CD14-positive monocyte (primary cell): ENCODE results near the gene NPLOC4. TPM values are rescaled to one million over a fixed set of nuclear protein-coding genes. Genes with fewer than 3 reads are reported as not detected.

ENCODE experiments used
- DNase-seq, 3 donors: peaks; one replicate each; pipeline ENCODE4 v3.0.0-alpha.2; 2011 to 2022
- H2AFZ ChIP-seq: 2 replicates; pipeline ENCODE4 v1.6.0; 2012; ENCODE audit warnings: mild to moderate bottlenecking, low read depth, low read length, inconsistent platforms; ENCODE audit not compliant: insufficient read depth, poor library complexity, severe bottlenecking
- H3K27ac ChIP-seq, 2 donors: 1 replicate in 1 of 2; 2 replicates in 1 of 2; pipeline ENCODE4 v1.5.1; 2012 to 2013; ENCODE audit warnings: low read length in 2 of 2, control low read depth in 1 of 2, inconsistent platforms in 1 of 2, low read depth in 1 of 2, mild to moderate bottlenecking in 1 of 2
- H3K27me3 ChIP-seq, 2 donors: one replicate each; pipeline versions ENCODE4 v1.6.0 to v1.6.1; 2011 to 2013; ENCODE audit warnings: low read length in 2 of 2; ENCODE audit not compliant: control insufficient read depth in 2 of 2, insufficient read depth in 2 of 2
- H3K36me3 ChIP-seq, 2 donors: replicated peaks in 1 of 2; 1 replicate in 1 of 2; 2 replicates in 1 of 2; pipeline versions ENCODE4 v1.5.1 to v1.6.1; 2012 to 2013; ENCODE audit warnings: low read length in 2 of 2, control low read depth in 1 of 2, inconsistent platforms in 1 of 2, mild to moderate bottlenecking in 1 of 2; ENCODE audit not compliant: insufficient read depth in 2 of 2, control insufficient read depth in 1 of 2
- H3K4me1 ChIP-seq, 2 donors: 1 replicate in 1 of 2; 2 replicates in 1 of 2; pipeline versions ENCODE4 v1.5.1 to v1.6.1; 2012 to 2013; ENCODE audit warnings: low read length in 2 of 2, control low read depth in 1 of 2, inconsistent platforms in 1 of 2, mild to moderate bottlenecking in 1 of 2, moderate library complexity in 1 of 2; ENCODE audit not compliant: insufficient read depth in 2 of 2, control insufficient read depth in 1 of 2
- H3K4me2 ChIP-seq: replicated peaks from 2 replicates; pipeline ENCODE3; 2012; ENCODE audit warnings: low read length, moderate library complexity, mild to moderate bottlenecking; ENCODE audit not compliant: poor library complexity, severe bottlenecking; ENCODE audit errors: extremely low read depth
- H3K4me3 ChIP-seq, 3 experiments: fragments of 200-600 bp in 1 of 3; sonication (generic) in 1 of 3; replicated peaks in 1 of 3; 1 replicate in 2 of 3; 2 replicates in 1 of 3; pipeline ENCODE4 v1.5.1; 2011 to 2013; ENCODE audit warnings: low read length in 3 of 3, mild to moderate bottlenecking in 3 of 3, control low read depth in 2 of 3, low read depth in 2 of 3, inconsistent platforms in 1 of 3, moderate library complexity in 1 of 3
- H3K79me2 ChIP-seq: 2 replicates; pipeline ENCODE4 v1.6.0; 2012; ENCODE audit warnings: mild to moderate bottlenecking, control low read depth, inconsistent platforms, low read length, moderate library complexity; ENCODE audit not compliant: insufficient read depth
- H3K9ac ChIP-seq: 2 replicates; pipeline ENCODE4 v1.6.0; 2017; ENCODE audit warnings: low read length, mild to moderate bottlenecking; ENCODE audit not compliant: insufficient read depth, poor library complexity, severe bottlenecking
- H3K9me3 ChIP-seq, 2 donors: replicated peaks in 1 of 2; 1 replicate in 1 of 2; 2 replicates in 1 of 2; pipeline versions ENCODE4 v1.5.1 to v1.6.1; 2012 to 2013; ENCODE audit warnings: low read length in 2 of 2, control low read depth in 1 of 2; ENCODE audit not compliant: control insufficient read depth in 1 of 2, insufficient read depth in 1 of 2
- H4K20me1 ChIP-seq: 2 replicates; pipeline ENCODE4 v1.6.0; 2012; ENCODE audit warnings: mild to moderate bottlenecking, low read length, control low read depth, moderate library complexity; ENCODE audit not compliant: insufficient read depth
- H3K27ac Mint-ChIP-seq, 7 donors: one replicate each; pipeline ENCODE4 v1.8.0; 2020; ENCODE audit warnings: mild to moderate bottlenecking in 7 of 7, mixed read lengths in 7 of 7, moderate library complexity in 6 of 7, inconsistent platforms in 2 of 7
- H3K27me3 Mint-ChIP-seq, 3 donors: one replicate each; pipeline ENCODE4 v1.8.0; 2021 to 2022; ENCODE audit warnings: low read depth in 3 of 3, mild to moderate bottlenecking in 3 of 3, mixed read lengths in 3 of 3, moderate library complexity in 3 of 3, inconsistent platforms in 1 of 3
- H3K36me3 Mint-ChIP-seq, 2 donors: one replicate each; pipeline ENCODE4 v1.8.0; 2020; ENCODE audit warnings: mixed read lengths in 2 of 2, inconsistent platforms in 1 of 2, mild to moderate bottlenecking in 1 of 2
- H3K4me1 Mint-ChIP-seq: one replicate; pipeline ENCODE4 v1.8.0; 2020; ENCODE audit warnings: mild to moderate bottlenecking, mixed read lengths
- H3K4me3 Mint-ChIP-seq, 2 donors: one replicate each; pipeline ENCODE4 v1.8.0; 2020; ENCODE audit warnings: mild to moderate bottlenecking in 2 of 2, mixed read lengths in 2 of 2, moderate library complexity in 1 of 2
- H3K9me3 Mint-ChIP-seq, 7 donors: one replicate each; pipeline ENCODE4 v1.8.0; 2020 to 2022; ENCODE audit warnings: mixed read lengths in 7 of 7, mild to moderate bottlenecking in 6 of 7, moderate library complexity in 6 of 7, inconsistent platforms in 2 of 7
- CTCF ChIP-seq: fragments of 200-600 bp; IDR thresholded peaks from one replicate; pipeline ENCODE4 v1.8.0; 2022; ENCODE audit warnings: antibody characterized with exemption, mild to moderate bottlenecking
- WGBS: methylation state at CpG from one replicate; pipeline ENCODE4 v1.1.5; 2013; ENCODE audit warnings: missing lambda C conversion rate; ENCODE audit not compliant: insufficient coverage; 5-methylcytosine and 5-hydroxymethylcytosine counted together
- intact Hi-C, 2 donors: fragments of 100-400 bp; cut with micrococcal nuclease; formaldehyde crosslinking; loops; one replicate each; pipeline versions ENCODE4 v1.15.0 to v1.15.1; 2023
- polyA plus RNA-seq, 3 donors: library from polyadenylated mRNA; depleted of rRNA in 1 of 3; unstranded in 2 of 3; stranded (reverse) in 1 of 3; fragments of 300-500 nt in 2 of 3; fragments of >200 nt in 1 of 3; fragmentation: Illumina TruSeq in 2 of 3; gene quantifications; 1 replicate in 2 of 3; 2 replicates in 1 of 3; pipeline ENCODE4 v1.2.3, GENCODE V29; 2012 to 2021

Gene NPLOC4
- polyA plus RNA-seq, 3 donors: 92.1 to 112 (median 106) TPM

- no peak overlapping the region for H3K9ac ChIP-seq
- H3K79me2 ChIP-seq: peaks cover 25% of the 10 kb centered on the region
- H3K9me3 ChIP-seq: no peaks in the 10 kb centered on the region
- no peak overlapping the region for H3K4me2 ChIP-seq
- no peaks in the 10 kb centered on the region for H3K27me3 ChIP-seq
- peaks cover 14% of the 10 kb centered on the region for H4K20me1 ChIP-seq
- Mint-ChIP-seq H3K4me1 (peaks cover 39% of the 10 kb centered on the region), H3K27me3 (no peaks in the 10 kb centered on the region), H3K4me3 (no peak overlapping the region), H3K9me3 (no peaks in the 10 kb centered on the region), H3K27ac (no peak overlapping the region), H3K36me3 (peaks cover 62 to 89% of the 10 kb centered on the region in 2 donors)
- H2AFZ ChIP-seq: no peak overlapping the region
- no peak for TF ChIP-seq CTCF
- no peak for DNase-seq
- H3K4me3 ChIP-seq: no peak overlapping the region
- H3K36me3 ChIP-seq: peaks cover 58 to 91% of the 10 kb centered on the region in 2 donors
- H3K4me1 ChIP-seq: peaks cover 34 to 42% of the 10 kb centered on the region in 2 donors
- 92% methylated on average over 2 of the region's 6 CpGs for WGBS
- intact Hi-C loops: no loop called here
- H3K27ac ChIP-seq: peak overlapping the region in 1 of 2 donors; percentile 62
These were observed 29.5 kb downstream of the NPLOC4 start for GRCh38 chr17:81607431-81607830.

- no peak overlapping the region for H2AFZ ChIP-seq
- no peak overlapping the region for H3K4me3 ChIP-seq
- H3K4me2 ChIP-seq: no peak overlapping the region
- no peak overlapping the region for H3K9ac ChIP-seq
- no peak overlapping the region for H3K27ac ChIP-seq
- Mint-ChIP-seq H3K4me3 (no peak overlapping the region), H3K27ac (peak overlapping the region in 1 of 7 donors; percentile 16), H3K36me3 (peaks cover 66 to 92% of the 10 kb centered on the region in 2 donors), H3K27me3 (no peaks in the 10 kb centered on the region), H3K9me3 (no peaks in the 10 kb centered on the region), H3K4me1 (peaks cover 48% of the 10 kb centered on the region)
- 100% methylated on average over 5 of the region's 11 CpGs for WGBS
- no peaks in the 10 kb centered on the region for H3K27me3 ChIP-seq
- no peak for TF ChIP-seq CTCF
- no peaks in the 10 kb centered on the region for H4K20me1 ChIP-seq
- H3K79me2 ChIP-seq: peaks cover 39% of the 10 kb centered on the region
- DNase-seq: no peak
- H3K36me3 ChIP-seq: peaks cover 59 to 88% of the 10 kb centered on the region in 2 donors
- no peaks in the 10 kb centered on the region for H3K9me3 ChIP-seq
- intact Hi-C loops: loop anchor here in 1 of 2 donors (5.0 kb wide), 2 partner anchors 47 to 352 kb away; no protein-coding TSS in a partner anchor
- peaks cover 44 to 48% of the 10 kb centered on the region in 2 donors for H3K4me1 ChIP-seq
These were observed 32.9 kb downstream of the NPLOC4 start for GRCh38 chr17:81603846-81604610.
